Measurements from ENCODE around the gene EXOC3. TPM values are rescaled to one million over a fixed set of nuclear protein-coding genes. Genes with fewer than 3 reads are reported as not detected.

The EXOC3 gene
- total and polyA plus RNA-seq, 4 donors: 34.8 to 61.0 (median 51.9) TPM

GRCh38 chr5:434443-435146, 8.4 kb upstream of the EXOC3 start:
- DNase-seq: no peak
- ATAC-seq (ENCODE audit: insufficient read depth, low FRiP score): no peak
- H3K9ac ChIP-seq (ENCODE audit: insufficient read depth in 1 of 2, low read length in 2 of 2): no peak overlapping the region
- H3K27me3 ChIP-seq (ENCODE audit: control insufficient read depth in 3 of 3, insufficient read depth in 3 of 3, low read length in 2 of 3): no peaks in the 10 kb centered on the region
- H3K27ac ChIP-seq (ENCODE audit: low read depth in 1 of 2, low read length in 1 of 2): no peak overlapping the region
- no peaks in the 10 kb centered on the region for H3K9me3 ChIP-seq (ENCODE audit: control insufficient read depth in 4 of 4, insufficient read depth in 3 of 4, low read length in 3 of 4)
- H3K36me3 ChIP-seq (ENCODE audit: control insufficient read depth in 4 of 4, insufficient read depth in 4 of 4, low read length in 4 of 4): peaks cover 0 to 9% (median 0%) of the 10 kb centered on the region in 4 donors
- H3K4me1 ChIP-seq (ENCODE audit: control insufficient read depth in 5 of 5, insufficient read depth in 5 of 5, low read length in 5 of 5): peaks cover 0 to 37% (median 4%) of the 10 kb centered on the region in 5 donors
- no peak overlapping the region for H3K4me3 ChIP-seq
- WGBS, 2 donors: 87 to 88% methylated on average over 26 of the region's 26 CpGs
- TF ChIP-seq CTCF (IDR thresholded peaks at IDR 0.05; ENCODE audit: control extremely low read depth, extremely low read depth): no peak

GRCh38 chr5:435156-435790, 7.7 kb upstream of the EXOC3 start:
- Histone ChIP-seq H3K36me3 (ENCODE audit: control insufficient read depth in 4 of 4, insufficient read depth in 4 of 4, low read length in 4 of 4) (peaks cover 0 to 9% (median 0%) of the 10 kb centered on the region in 4 donors), H3K4me1 (ENCODE audit: control insufficient read depth in 5 of 5, insufficient read depth in 5 of 5, low read length in 5 of 5) (peaks cover 0 to 30% (median 4%) of the 10 kb centered on the region in 5 donors), H3K27me3 (ENCODE audit: control insufficient read depth in 3 of 3, insufficient read depth in 3 of 3, low read length in 2 of 3) (no peaks in the 10 kb centered on the region), H3K4me3 (no peak overlapping the region), H3K9me3 (ENCODE audit: control insufficient read depth in 4 of 4, insufficient read depth in 3 of 4, low read length in 3 of 4) (no peaks in the 10 kb centered on the region), H3K27ac (ENCODE audit: low read depth in 1 of 2, low read length in 1 of 2) (no peak overlapping the region), H3K9ac (ENCODE audit: insufficient read depth in 1 of 2, low read length in 2 of 2) (no peak overlapping the region)
- no peak for TF ChIP-seq CTCF (IDR thresholded peaks at IDR 0.05; ENCODE audit: control extremely low read depth, extremely low read depth)
- whole genome bisulfite sequencing, 2 donors: 87 to 88% methylated on average over 27 of the region's 27 CpGs
- DNase-seq (no peak), ATAC-seq (ENCODE audit: insufficient read depth, low FRiP score) (no peak)

- no peaks in the 10 kb centered on the region for H3K27me3 ChIP-seq (ENCODE audit: control insufficient read depth in 3 of 3, insufficient read depth in 3 of 3, low read length in 2 of 3)
- no peak for DNase-seq
- peaks cover 0 to 7% (median 0%) of the 10 kb centered on the region in 4 donors for H3K36me3 ChIP-seq (ENCODE audit: control insufficient read depth in 4 of 4, insufficient read depth in 4 of 4, low read length in 4 of 4)
- H3K27ac ChIP-seq (ENCODE audit: low read depth in 1 of 2, low read length in 1 of 2): no peak overlapping the region
- no peak for TF ChIP-seq CTCF (IDR thresholded peaks at IDR 0.05; ENCODE audit: control extremely low read depth, extremely low read depth)
- H3K9me3 ChIP-seq (ENCODE audit: control insufficient read depth in 4 of 4, insufficient read depth in 3 of 4, low read length in 3 of 4): no peaks in the 10 kb centered on the region
- H3K4me3 ChIP-seq: no peak overlapping the region
- peaks cover 0 to 24% (median 4%) of the 10 kb centered on the region in 5 donors for H3K4me1 ChIP-seq (ENCODE audit: control insufficient read depth in 5 of 5, insufficient read depth in 5 of 5, low read length in 5 of 5)
- WGBS, 2 donors: 81 to 86% methylated on average over 18 of the region's 18 CpGs
- ATAC-seq (ENCODE audit: insufficient read depth, low FRiP score): no peak
- no peak overlapping the region for H3K9ac ChIP-seq (ENCODE audit: insufficient read depth in 1 of 2, low read length in 2 of 2)
Observed at GRCh38 chr5:435961-436640, 6.9 kb upstream of the EXOC3 start.

Data from lung (tissue), 12 donors.